Parathyroid adenoma (tissue), 2 donors: Measurements from ENCODE around the gene F8.

ENCODE experiments used
- H2AFZ ChIP-seq: fragments of 300-600 bp; sonication (generic); one replicate; pipeline ENCODE4 v1.7.0; 2017; ENCODE audit warnings: antibody characterized with exemption, mild to moderate bottlenecking
- H3K27ac ChIP-seq: fragments of 300-600 bp; sonication (generic); one replicate; pipeline ENCODE4 v1.7.0; 2017
- H3K27me3 ChIP-seq: fragments of 300-600 bp; sonication (generic); one replicate; pipeline ENCODE4 v1.7.0; 2017; ENCODE audit warnings: low read length; ENCODE audit not compliant: control insufficient read depth, insufficient read depth
- H3K36me3 ChIP-seq: fragments of 300-600 bp; sonication (generic); one replicate; pipeline ENCODE4 v1.7.0; 2017; ENCODE audit warnings: low read length; ENCODE audit not compliant: control insufficient read depth, insufficient read depth
- H3K4me1 ChIP-seq: fragments of 300-600 bp; sonication (generic); one replicate; pipeline ENCODE4 v1.7.0; 2017; ENCODE audit warnings: control low read depth
- H3K4me2 ChIP-seq: fragments of 300-600 bp; sonication (generic); one replicate; pipeline ENCODE4 v1.7.0; 2017; ENCODE audit warnings: low read length
- H3K4me3 ChIP-seq: fragments of 300-600 bp; sonication (generic); one replicate; pipeline ENCODE4 v1.7.0; 2017; ENCODE audit warnings: low read depth, low read length
- H3K79me2 ChIP-seq: fragments of 300-600 bp; sonication (generic); one replicate; pipeline ENCODE4 v1.7.0; 2017; ENCODE audit warnings: control low read depth
- H3K9ac ChIP-seq: fragments of 300-600 bp; sonication (generic); one replicate; pipeline ENCODE4 v1.7.0; 2017; ENCODE audit warnings: mild to moderate bottlenecking
- H3K9me3 ChIP-seq: fragments of 300-600 bp; sonication (generic); one replicate; pipeline ENCODE4 v1.7.0; 2017; ENCODE audit warnings: low read length; ENCODE audit not compliant: control insufficient read depth
- CTCF ChIP-seq: fragments of 300-600 bp; sonication (generic); IDR thresholded peaks from one replicate; pipeline ENCODE4 v1.7.0; 2017; ENCODE audit warnings: antibody characterized with exemption, mild to moderate bottlenecking
- donor health status: primary hyperparathyroidism.

The F8 gene

GRCh38 chrX:154802947-154803346 is 219.6 kb downstream of the F8 start:
- H3K9me3 ChIP-seq, result no peaks in the 10 kb centered on the region
- no peaks in the 10 kb centered on the region for H3K4me1 ChIP-seq
- no peak for TF ChIP-seq CTCF
- H3K36me3 ChIP-seq, result no peaks in the 10 kb centered on the region
- no peak overlapping the region for H3K9ac ChIP-seq
- no peaks in the 10 kb centered on the region for H3K79me2 ChIP-seq
- H3K4me2 ChIP-seq, result no peak overlapping the region
- no peak overlapping the region for H3K27ac ChIP-seq
- no peaks in the 10 kb centered on the region for H3K27me3 ChIP-seq
- H3K4me3 ChIP-seq, result no peak overlapping the region
- H2AFZ ChIP-seq, result no peak overlapping the region

GRCh38 chrX:154800478-154801210 is 221.9 kb downstream of the F8 start:
- Histone ChIP-seq H3K4me3 (no peak overlapping the region), H3K4me2 (no peak overlapping the region), H3K36me3 (no peaks in the 10 kb centered on the region), H3K79me2 (no peaks in the 10 kb centered on the region), H3K9me3 (no peaks in the 10 kb centered on the region), H3K27me3 (no peaks in the 10 kb centered on the region), H3K27ac (no peak overlapping the region), H2AFZ (no peak overlapping the region), H3K4me1 (no peaks in the 10 kb centered on the region), H3K9ac (no peak overlapping the region)
- no peak for TF ChIP-seq CTCF

- Histone ChIP-seq H3K27ac (no peak overlapping the region), H3K79me2 (no peaks in the 10 kb centered on the region), H3K4me2 (no peak overlapping the region), H3K9me3 (no peaks in the 10 kb centered on the region), H3K4me3 (no peak overlapping the region), H3K36me3 (no peaks in the 10 kb centered on the region), H3K4me1 (no peaks in the 10 kb centered on the region), H3K9ac (no peak overlapping the region), H2AFZ (no peak overlapping the region), H3K27me3 (no peaks in the 10 kb centered on the region)
- TF ChIP-seq CTCF, result no peak
Observed at GRCh38 chrX:154799556-154800348, 222.8 kb downstream of the F8 start.

GRCh38 chrX:154797006-154797405 is 225.5 kb downstream of the F8 start:
- TF ChIP-seq CTCF, result no peak
- H3K4me1 ChIP-seq, result peaks cover 4% of the 10 kb centered on the region
- H3K27ac ChIP-seq, result no peak overlapping the region
- no peaks in the 10 kb centered on the region for H3K79me2 ChIP-seq
- no peaks in the 10 kb centered on the region for H3K9me3 ChIP-seq
- no peak overlapping the region for H3K9ac ChIP-seq
- H3K4me2 ChIP-seq, result no peak overlapping the region
- no peak overlapping the region for H2AFZ ChIP-seq
- no peaks in the 10 kb centered on the region for H3K27me3 ChIP-seq
- no peaks in the 10 kb centered on the region for H3K36me3 ChIP-seq
- no peak overlapping the region for H3K4me3 ChIP-seq
